Pons (tissue), 1 donor: ENCODE results near the gene PDIK1L.
"Not testable (repeated sequence)": the region's sequence is repeated elsewhere in the genome, so short reads cannot be mapped to it uniquely, and the experiment has no call there.

Source experiments
- DNase-seq: peaks from one replicate; pipeline ENCODE4 v3.0.0-alpha.2; 2016; ENCODE audit warnings: low spot score

The PDIK1L gene

GRCh38 chr1:26090893-26091292 lies 20.7 kb upstream of the PDIK1L start:
- no peak for DNase-seq

GRCh38 chr1:26092422-26092821 lies 19.2 kb upstream of the PDIK1L start:
- no peak for DNase-seq

- DNase-seq = not testable (repeated sequence)
These were observed 18.1 kb upstream of the PDIK1L start for GRCh38 chr1:26093569-26093968.

- DNase-seq = no peak
These were observed 17.5 kb upstream of the PDIK1L start for GRCh38 chr1:26094076-26094669.

GRCh38 chr1:26094677-26095383 lies 16.8 kb upstream of the PDIK1L start:
- DNase-seq = no peak

- DNase-seq = peak; percentile 94
These were observed 15.2 kb upstream of the PDIK1L start for GRCh38 chr1:26096471-26096870.

GRCh38 chr1:26097696-26098095 lies 13.9 kb upstream of the PDIK1L start:
- DNase-seq = no peak

GRCh38 chr1:26098602-26099001 lies 13.0 kb upstream of the PDIK1L start:
- no peak for DNase-seq

GRCh38 chr1:26099780-26100179 lies 11.8 kb upstream of the PDIK1L start:
- DNase-seq = no peak

- DNase-seq = not testable (repeated sequence)
These were observed 11.4 kb upstream of the PDIK1L start for GRCh38 chr1:26100204-26100603.

GRCh38 chr1:26102119-26102518 lies 9.5 kb upstream of the PDIK1L start:
- no peak for DNase-seq

GRCh38 chr1:26102526-26102925 lies 9.1 kb upstream of the PDIK1L start:
- no peak for DNase-seq

- DNase-seq = not testable (repeated sequence)
These were observed 6.4 kb upstream of the PDIK1L start for GRCh38 chr1:26105226-26105548.

- no peak for DNase-seq
These were observed 2.1 kb upstream of the PDIK1L start for GRCh38 chr1:26109229-26110164.

GRCh38 chr1:26110731-26111529 lies 694 bp upstream of the PDIK1L start:
- DNase-seq = peak; percentile 59

GRCh38 chr1:26112407-26112775 lies 767 bp downstream of the PDIK1L start:
- DNase-seq = no peak

- DNase-seq = no peak
These were observed 2.7 kb downstream of the PDIK1L start for GRCh38 chr1:26114165-26114927.

GRCh38 chr1:26119892-26120608 lies 8.4 kb downstream of the PDIK1L start:
- DNase-seq = no peak

GRCh38 chr1:26121854-26122773 lies 10.5 kb downstream of the PDIK1L start:
- DNase-seq = peak; percentile 51
